ENCODE results near the gene MAD2L2. TPM values are rescaled to one million over a fixed set of nuclear protein-coding genes. Genes with fewer than 3 reads are reported as not detected.

MAD2L2 gene
- total RNA-seq, 1 donor = 30.7 TPM

- no peak for TF ChIP-seq CTCF (IDR thresholded peaks at IDR 0.05; ENCODE audit: insufficient read depth, low read depth, low read length)
Measured at GRCh38 chr1:11714831-11715575, 34.1 kb upstream of the MAD2L2 start.

GRCh38 chr1:11713095-11713494 is 32.1 kb upstream of the MAD2L2 start:
- TF ChIP-seq CTCF (IDR thresholded peaks at IDR 0.05; ENCODE audit: insufficient read depth, low read depth, low read length) = no peak
- DNase-seq (ENCODE audit: low read depth) = no peak

More at GRCh38 chr1:11714831-11715575, 34.1 kb upstream of the MAD2L2 start:
- no peak overlapping the region for H3K4me3 ChIP-seq (ENCODE audit: low read depth, low read length)
- DNase-seq (ENCODE audit: low read depth) = no peak

GRCh38 chr1:11712285-11712684 is 31.3 kb upstream of the MAD2L2 start:
- no peak for DNase-seq (ENCODE audit: low read depth)
- no peak for TF ChIP-seq CTCF (IDR thresholded peaks at IDR 0.05; ENCODE audit: insufficient read depth, low read depth, low read length)
- H3K4me3 ChIP-seq (ENCODE audit: low read depth, low read length) = no peak overlapping the region

More at GRCh38 chr1:11713095-11713494, 32.1 kb upstream of the MAD2L2 start:
- no peak overlapping the region for H3K4me3 ChIP-seq (ENCODE audit: low read depth, low read length)

- no peak for TF ChIP-seq CTCF (IDR thresholded peaks at IDR 0.05; ENCODE audit: insufficient read depth, low read depth, low read length)
- no peak for DNase-seq (ENCODE audit: low read depth)
- no peak overlapping the region for H3K4me3 ChIP-seq (ENCODE audit: low read depth, low read length)
Measured at GRCh38 chr1:11711490-11711889, 30.5 kb upstream of the MAD2L2 start.

- DNase-seq (ENCODE audit: low read depth) = no peak
- no peak overlapping the region for H3K4me3 ChIP-seq (ENCODE audit: low read depth, low read length)
- TF ChIP-seq CTCF (IDR thresholded peaks at IDR 0.05; ENCODE audit: insufficient read depth, low read depth, low read length) = no peak
Measured at GRCh38 chr1:11708554-11709350, 27.8 kb upstream of the MAD2L2 start.

GRCh38 chr1:11707621-11708276 is 26.8 kb upstream of the MAD2L2 start:
- H3K4me3 ChIP-seq (ENCODE audit: low read depth, low read length) = no peak overlapping the region
- DNase-seq (ENCODE audit: low read depth) = no peak
- TF ChIP-seq CTCF (IDR thresholded peaks at IDR 0.05; ENCODE audit: insufficient read depth, low read depth, low read length) = no peak

All from fibroblast of villous mesenchyme (primary cell).